Trophoblast cell (in vitro differentiated cells and primary cell): ENCODE results near the gene ZNF423.
"Not testable (repeated sequence)": the region's sequence is repeated elsewhere in the genome, so short reads cannot be mapped to it uniquely, and the experiment has no call there.

Experiments used
- DNase-seq, 2 donors: peaks; one replicate each; pipeline ENCODE4 v3.0.0-alpha.2; 2016
- H2AFZ ChIP-seq: 2 replicates; pipeline ENCODE4 v1.6.1; 2013; ENCODE audit warnings: low read length, moderate library complexity, mild to moderate bottlenecking; ENCODE audit not compliant: insufficient read depth, poor library complexity
- H2AK5ac ChIP-seq: 2 replicates; pipeline ENCODE4 v1.6.1; 2013; ENCODE audit warnings: mild to moderate bottlenecking, low read length
- H2BK120ac ChIP-seq: 2 replicates; pipeline ENCODE4 v1.6.1; 2013; ENCODE audit warnings: low read length, mild to moderate bottlenecking, moderate library complexity; ENCODE audit not compliant: insufficient read depth, poor library complexity
- H2BK12ac ChIP-seq: 2 replicates; pipeline ENCODE4 v1.6.1; 2013; ENCODE audit warnings: mild to moderate bottlenecking, low read length, moderate library complexity
- H2BK5ac ChIP-seq: 2 replicates; pipeline ENCODE4 v1.6.1; 2013; ENCODE audit warnings: low read length, low read depth, moderate library complexity, mild to moderate bottlenecking; ENCODE audit not compliant: poor library complexity
- H3K14ac ChIP-seq: 2 replicates; pipeline ENCODE4 v1.6.1; 2013; ENCODE audit warnings: mild to moderate bottlenecking, low read length
- H3K18ac ChIP-seq: 2 replicates; pipeline ENCODE4 v1.6.1; 2013; ENCODE audit warnings: mild to moderate bottlenecking, low read length
- H3K23ac ChIP-seq: 2 replicates; pipeline ENCODE4 v1.6.1; 2013; ENCODE audit warnings: low read length
- H3K27ac ChIP-seq: 2 replicates; pipeline ENCODE4 v1.5.1; 2013; ENCODE audit warnings: low read depth, mild to moderate bottlenecking, inconsistent platforms, low read length, moderate library complexity
- H3K27me3 ChIP-seq: 2 replicates; pipeline ENCODE4 v1.6.1; 2013; ENCODE audit warnings: inconsistent platforms, mild to moderate bottlenecking, low read length, moderate library complexity; ENCODE audit not compliant: insufficient read depth
- H3K36me3 ChIP-seq, 2 experiments: 1 replicate in 1 of 2; 2 replicates in 1 of 2; pipeline ENCODE4 v1.6.1; 2013; ENCODE audit warnings: low read length in 2 of 2, mild to moderate bottlenecking in 2 of 2, moderate library complexity in 1 of 2; ENCODE audit not compliant: insufficient read depth in 2 of 2, control insufficient read depth in 1 of 2
- H3K4ac ChIP-seq: 2 replicates; pipeline ENCODE4 v1.6.1; 2013; ENCODE audit warnings: low read depth, mild to moderate bottlenecking, low read length, moderate library complexity
- H3K4me1 ChIP-seq, 2 experiments: 1 replicate in 1 of 2; 2 replicates in 1 of 2; pipeline ENCODE4 v1.6.1; 2013; ENCODE audit warnings: low read length in 2 of 2, mild to moderate bottlenecking in 2 of 2, moderate library complexity in 1 of 2; ENCODE audit not compliant: insufficient read depth in 2 of 2, control insufficient read depth in 1 of 2
- H3K4me2 ChIP-seq: 2 replicates; pipeline ENCODE4 v1.6.1; 2013; ENCODE audit warnings: inconsistent platforms, mild to moderate bottlenecking, low read length, moderate library complexity
- H3K4me3 ChIP-seq: 2 replicates; pipeline ENCODE4 v1.5.1; 2013; ENCODE audit warnings: mild to moderate bottlenecking, low read depth, low read length, inconsistent platforms
- H3K79me1 ChIP-seq: one replicate; pipeline ENCODE4 v1.6.1; 2013; ENCODE audit warnings: low read length
- H3K79me2 ChIP-seq: 2 replicates; pipeline ENCODE4 v1.6.1; 2013; ENCODE audit warnings: low read length, mild to moderate bottlenecking; ENCODE audit not compliant: control insufficient read depth, insufficient read depth, poor library complexity
- H3K9ac ChIP-seq: 2 replicates; pipeline ENCODE4 v1.6.1; 2013; ENCODE audit warnings: mild to moderate bottlenecking, low read length
- H3K9me3 ChIP-seq: 2 replicates; pipeline ENCODE4 v1.6.1; 2013; ENCODE audit warnings: low read depth, mild to moderate bottlenecking, control low read depth, inconsistent platforms, low read length; ENCODE audit not compliant: insufficient read depth
- H4K12ac ChIP-seq: 2 replicates; pipeline ENCODE4 v1.6.1; 2013; ENCODE audit warnings: low read depth, mild to moderate bottlenecking, low read length, moderate library complexity
- H4K8ac ChIP-seq: 2 replicates; pipeline ENCODE4 v1.6.1; 2013; ENCODE audit warnings: low read depth, mild to moderate bottlenecking, low read length, moderate library complexity
- H4K91ac ChIP-seq: one replicate; pipeline ENCODE4 v1.6.1; 2013; ENCODE audit warnings: low read depth, mild to moderate bottlenecking, low read length, moderate library complexity
- WGBS: extraction: QIAGEN DNeasy Blood & Tissue Kit; methylation state at CpG from one replicate; pipeline ENCODE4 v1.1.7; 2013; ENCODE audit warnings: missing lambda C conversion rate; ENCODE audit not compliant: insufficient read length, insufficient coverage; ENCODE audit errors: extremely low coverage; 5-methylcytosine and 5-hydroxymethylcytosine counted together

The ZNF423 gene

GRCh38 chr16:49682577-49683165 is 173.2 kb downstream of the ZNF423 start:
- Histone ChIP-seq H2AK5ac (no peak overlapping the region), H3K36me3 (peaks cover 0 to 3% of the 10 kb centered on the region in 2 experiments), H3K18ac (no peak overlapping the region), H3K23ac (no peak overlapping the region), H3K14ac (no peak overlapping the region), H2BK12ac (no peak overlapping the region), H3K9ac (no peak overlapping the region), H3K4me1 (no peaks in the 10 kb centered on the region), H2BK5ac (no peak overlapping the region), H4K91ac (no peak overlapping the region), H3K4me3 (no peak overlapping the region), H3K4me2 (no peak overlapping the region), H4K12ac (no peak overlapping the region), H3K4ac (no peak overlapping the region), H3K79me1 (no peaks in the 10 kb centered on the region), H3K27ac (no peak overlapping the region), H4K8ac (no peak overlapping the region), H3K27me3 (no peaks in the 10 kb centered on the region), H2AFZ (no peak overlapping the region), H3K9me3 (peaks cover 11% of the 10 kb centered on the region), H3K79me2 (no peaks in the 10 kb centered on the region), H2BK120ac (no peak overlapping the region)
- no CpG with 5 or more reads among the region's 16 CpGs for WGBS
- DNase-seq, result no peak

GRCh38 chr16:49681217-49681883 is 174.6 kb downstream of the ZNF423 start:
- Histone ChIP-seq H2AK5ac (no peak overlapping the region), H3K79me1 (no peaks in the 10 kb centered on the region), H3K4me2 (no peak overlapping the region), H3K4ac (no peak overlapping the region), H3K4me1 (no peaks in the 10 kb centered on the region), H3K9ac (no peak overlapping the region), H4K91ac (no peak overlapping the region), H3K9me3 (peaks cover 11% of the 10 kb centered on the region), H3K27me3 (no peaks in the 10 kb centered on the region), H4K8ac (no peak overlapping the region), H3K79me2 (no peaks in the 10 kb centered on the region), H2BK5ac (no peak overlapping the region), H3K23ac (no peak overlapping the region), H3K27ac (no peak overlapping the region), H2BK120ac (no peak overlapping the region), H3K36me3 (peaks cover 0 to 3% of the 10 kb centered on the region in 2 experiments), H2AFZ (no peak overlapping the region), H3K4me3 (no peak overlapping the region), H3K18ac (no peak overlapping the region), H4K12ac (no peak overlapping the region), H2BK12ac (no peak overlapping the region), H3K14ac (no peak overlapping the region)
- WGBS, result no CpG with 5 or more reads among the region's 9 CpGs
- no peak for DNase-seq

- Histone ChIP-seq H2BK12ac (no peak overlapping the region), H2AK5ac (no peak overlapping the region), H2BK120ac (no peak overlapping the region), H3K18ac (no peak overlapping the region), H2BK5ac (no peak overlapping the region), H3K79me2 (no peaks in the 10 kb centered on the region), H3K4me1 (peaks cover 0 to 2% of the 10 kb centered on the region in 2 experiments), H3K27ac (no peak overlapping the region), H4K12ac (no peak overlapping the region), H3K36me3 (peaks cover 2 to 3% of the 10 kb centered on the region in 2 experiments), H2AFZ (no peak overlapping the region), H3K27me3 (no peaks in the 10 kb centered on the region), H3K79me1 (no peaks in the 10 kb centered on the region), H3K4ac (no peak overlapping the region), H4K8ac (no peak overlapping the region), H3K4me2 (no peak overlapping the region), H3K9ac (no peak overlapping the region), H3K14ac (no peak overlapping the region), H3K23ac (no peak overlapping the region), H4K91ac (no peak overlapping the region), H3K9me3 (peaks cover 11% of the 10 kb centered on the region), H3K4me3 (no peak overlapping the region)
- DNase-seq, result no peak
- no CpG with 5 or more reads among the region's 7 CpGs for WGBS
These were observed 176.8 kb downstream of the ZNF423 start for GRCh38 chr16:49679095-49679494.

GRCh38 chr16:49677661-49678060 is 178.3 kb downstream of the ZNF423 start:
- not testable (repeated sequence) for H3K27ac ChIP-seq

More at GRCh38 chr16:49677661-49678060, 178.3 kb downstream of the ZNF423 start:
- not testable (repeated sequence) for H3K27me3 ChIP-seq, H2AFZ ChIP-seq, H4K8ac ChIP-seq, H3K18ac ChIP-seq, H3K23ac ChIP-seq, H3K4ac ChIP-seq, H3K4me1 ChIP-seq, H3K79me1 ChIP-seq, H3K14ac ChIP-seq, H2BK12ac ChIP-seq, H3K79me2 ChIP-seq, H2BK120ac ChIP-seq, H2AK5ac ChIP-seq, H3K4me3 ChIP-seq, H4K12ac ChIP-seq, H3K36me3 ChIP-seq, H3K4me2 ChIP-seq, H4K91ac ChIP-seq, H3K9ac ChIP-seq, H2BK5ac ChIP-seq
- DNase-seq, result peak; percentile 85 to 94
- peaks cover 11% of the 10 kb centered on the region for H3K9me3 ChIP-seq
- WGBS, result no CpG with 5 or more reads among the region's 6 CpGs
